ENCODE data around the gene WWC2.

WWC2 gene

DNA sequence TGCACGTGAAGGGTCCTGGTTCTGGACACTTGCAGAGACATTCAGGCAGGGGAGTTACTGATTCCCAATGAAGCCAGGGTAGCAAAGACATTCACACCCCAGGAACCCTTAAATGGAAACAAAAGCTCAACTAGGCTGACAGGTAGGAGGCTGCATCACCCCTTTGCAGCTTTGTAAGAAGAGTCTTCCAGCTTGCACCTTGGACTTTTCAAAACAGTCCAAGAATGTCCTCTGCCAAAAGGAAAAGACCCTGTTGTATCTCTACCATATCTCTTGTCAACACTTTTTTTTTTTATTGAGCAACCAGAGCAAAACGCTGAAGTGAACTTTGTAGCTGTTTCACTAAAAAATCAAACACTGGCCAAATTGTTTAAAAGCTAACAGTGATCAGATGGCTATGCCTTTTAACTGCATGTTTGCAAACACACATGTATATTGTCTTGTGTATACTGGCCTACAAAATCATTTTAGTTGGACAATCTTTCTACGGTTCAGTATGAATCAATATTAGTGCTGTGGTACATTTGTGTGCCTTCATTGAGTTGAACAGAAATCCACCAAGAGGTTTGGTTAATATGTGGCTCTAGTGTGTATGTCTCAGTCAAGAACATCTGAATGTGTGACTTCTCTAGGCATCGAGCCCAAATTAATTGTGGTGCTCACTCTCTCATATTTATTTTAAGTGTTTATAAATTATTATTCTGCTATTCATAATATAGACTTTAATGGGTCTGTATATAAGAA, 18.5 kb upstream of the WWC2 start:
- Histone ChIP-seq H3K36me3 (ENCODE audit: control insufficient read depth, insufficient read depth, low read length) (no peaks in the 10 kb centered on the region), H3K27me3 (ENCODE audit: control insufficient read depth, insufficient read depth, low read length) (no peaks in the 10 kb centered on the region), H3K4me1 (ENCODE audit: control insufficient read depth, insufficient read depth, low read length) (no peaks in the 10 kb centered on the region), H3K27ac (ENCODE audit: low read length) (no peak overlapping the region), H3K9me3 (ENCODE audit: control insufficient read depth, insufficient read depth, low read length) (no peaks in the 10 kb centered on the region), H3K4me3 (ENCODE audit: low read length) (no peak overlapping the region)
- no peak for DNase-seq (ENCODE audit: low read depth, low spot score)
- no CpG with 5 or more reads among the region's 4 CpGs for WGBS (ENCODE audit: insufficient coverage, insufficient read length)

DNA sequence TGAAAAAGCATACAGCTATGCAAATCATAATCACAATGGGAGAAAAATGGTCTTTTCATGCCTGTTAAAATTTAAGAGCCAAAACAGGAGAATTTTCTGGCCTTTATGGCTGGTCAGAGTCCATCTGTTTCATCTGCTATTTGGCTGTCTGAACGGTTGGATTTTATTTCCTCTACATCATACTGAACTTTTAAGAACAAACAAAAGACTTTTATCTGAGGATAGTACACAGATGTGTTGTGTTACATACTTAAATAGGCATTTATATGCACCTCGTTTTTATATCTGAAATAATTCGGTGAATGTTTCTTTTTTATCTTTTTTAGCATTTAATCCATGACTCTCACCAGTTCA, 18.0 kb upstream of the WWC2 start:
- no peak for DNase-seq (ENCODE audit: low read depth, low spot score)
- WGBS (ENCODE audit: insufficient coverage, insufficient read length): no CpG with 5 or more reads among the region's 3 CpGs
- H3K4me3 ChIP-seq (ENCODE audit: low read length): no peak overlapping the region
- no peaks in the 10 kb centered on the region for H3K36me3 ChIP-seq (ENCODE audit: control insufficient read depth, insufficient read depth, low read length)
- H3K27ac ChIP-seq (ENCODE audit: low read length): no peak overlapping the region
- H3K27me3 ChIP-seq (ENCODE audit: control insufficient read depth, insufficient read depth, low read length): no peaks in the 10 kb centered on the region
- H3K9me3 ChIP-seq (ENCODE audit: control insufficient read depth, insufficient read depth, low read length): no peaks in the 10 kb centered on the region
- H3K4me1 ChIP-seq (ENCODE audit: control insufficient read depth, insufficient read depth, low read length): no peaks in the 10 kb centered on the region

DNA sequence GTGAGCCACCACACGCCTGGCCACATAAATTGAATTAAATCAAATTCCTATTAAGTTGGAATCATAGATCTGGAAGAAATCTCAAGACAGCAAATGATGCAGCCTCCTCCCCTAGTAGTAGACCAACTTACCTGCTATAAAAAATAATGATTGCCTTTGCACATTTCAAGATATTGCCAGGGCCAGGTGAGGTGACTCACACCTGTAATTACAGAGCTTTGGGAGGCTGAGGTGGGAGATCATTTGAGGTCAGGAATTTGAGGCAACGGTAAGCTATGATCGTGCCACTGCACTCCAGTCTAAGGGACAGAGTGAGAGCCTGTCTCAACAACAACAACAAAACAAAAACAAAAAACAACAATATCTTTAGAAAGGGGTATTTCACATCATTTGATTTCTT, 17.0 kb upstream of the WWC2 start:
- no peaks in the 10 kb centered on the region for H3K27me3 ChIP-seq (ENCODE audit: control insufficient read depth, insufficient read depth, low read length)
- no CpG with 5 or more reads among the region's 3 CpGs for WGBS (ENCODE audit: insufficient coverage, insufficient read length)
- no peaks in the 10 kb centered on the region for H3K9me3 ChIP-seq (ENCODE audit: control insufficient read depth, insufficient read depth, low read length)
- no peaks in the 10 kb centered on the region for H3K36me3 ChIP-seq (ENCODE audit: control insufficient read depth, insufficient read depth, low read length)
- H3K4me3 ChIP-seq (ENCODE audit: low read length): no peak overlapping the region
- no peak for DNase-seq (ENCODE audit: low read depth, low spot score)
- no peak overlapping the region for H3K27ac ChIP-seq (ENCODE audit: low read length)
- no peaks in the 10 kb centered on the region for H3K4me1 ChIP-seq (ENCODE audit: control insufficient read depth, insufficient read depth, low read length)

DNA sequence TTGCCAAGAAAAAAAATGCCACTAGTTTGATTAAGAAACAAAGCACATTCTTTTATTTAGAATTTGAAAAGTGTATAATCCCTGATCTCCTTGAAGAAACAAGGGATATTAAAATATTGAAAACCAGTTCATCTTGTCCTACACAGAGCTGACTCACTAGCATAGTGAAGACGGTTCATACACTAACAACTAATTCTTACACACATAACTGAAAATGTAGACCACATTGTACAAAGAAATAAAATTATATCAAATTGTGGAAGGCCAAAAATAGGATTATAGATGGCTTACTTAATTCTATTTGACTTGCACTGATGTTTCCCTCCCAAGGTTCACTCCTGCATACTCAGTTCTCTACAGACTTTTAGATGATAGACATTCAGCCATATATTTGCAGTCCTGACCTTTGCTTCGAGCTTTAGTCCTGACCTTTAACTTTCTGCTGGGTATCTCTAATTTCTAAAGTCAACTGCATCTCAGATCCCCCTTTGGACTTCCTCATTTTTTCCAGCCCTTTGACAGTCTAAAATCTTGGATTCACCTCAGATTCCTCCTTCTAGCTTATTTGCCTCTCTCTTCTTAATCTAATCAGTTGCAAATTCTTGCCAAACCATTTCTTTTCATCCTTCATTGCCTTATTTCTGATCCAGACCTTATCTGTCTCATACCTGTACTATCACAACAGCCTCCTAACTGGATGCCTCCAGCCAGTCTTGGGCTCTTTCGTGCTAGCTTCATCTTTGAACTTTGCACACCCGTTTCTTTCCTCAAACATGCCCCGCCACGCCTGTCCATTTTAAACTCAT, 4.5 kb upstream of the WWC2 start:
- no peaks in the 10 kb centered on the region for H3K27me3 ChIP-seq (ENCODE audit: control insufficient read depth, insufficient read depth, low read length)
- H3K36me3 ChIP-seq (ENCODE audit: control insufficient read depth, insufficient read depth, low read length): no peaks in the 10 kb centered on the region
- no peak overlapping the region for H3K4me3 ChIP-seq (ENCODE audit: low read length)
- WGBS (ENCODE audit: insufficient coverage, insufficient read length): no CpG with 5 or more reads among the region's 6 CpGs
- H3K4me1 ChIP-seq (ENCODE audit: control insufficient read depth, insufficient read depth, low read length): no peaks in the 10 kb centered on the region; the same call in 1 of the 2 replicates
- DNase-seq (ENCODE audit: low read depth, low spot score): no peak
- H3K27ac ChIP-seq (ENCODE audit: low read length): no peak overlapping the region
- no peaks in the 10 kb centered on the region for H3K9me3 ChIP-seq (ENCODE audit: control insufficient read depth, insufficient read depth, low read length)

DNA sequence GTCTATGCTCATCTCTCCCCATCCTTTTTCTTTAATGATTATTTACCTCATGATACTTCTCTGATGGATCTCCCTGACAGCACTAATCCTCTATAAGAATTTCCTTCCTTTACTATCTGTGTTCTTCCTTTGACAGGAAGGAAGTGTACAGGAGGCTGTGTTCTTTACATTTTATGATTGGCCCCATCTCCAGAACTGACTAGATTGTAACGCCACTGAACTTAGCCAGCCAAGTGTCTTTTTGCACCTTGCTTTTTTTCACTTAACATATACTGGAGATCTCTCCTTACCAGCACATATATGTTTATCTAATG, 3.9 kb upstream of the WWC2 start:
- no peaks in the 10 kb centered on the region for H3K27me3 ChIP-seq (ENCODE audit: control insufficient read depth, insufficient read depth, low read length)
- no peaks in the 10 kb centered on the region for H3K36me3 ChIP-seq (ENCODE audit: control insufficient read depth, insufficient read depth, low read length)
- no peaks in the 10 kb centered on the region for H3K9me3 ChIP-seq (ENCODE audit: control insufficient read depth, insufficient read depth, low read length)
- H3K4me3 ChIP-seq (ENCODE audit: low read length): no peak overlapping the region
- no peak for DNase-seq (ENCODE audit: low read depth, low spot score)
- H3K27ac ChIP-seq (ENCODE audit: low read length): no peak overlapping the region
- no peaks in the 10 kb centered on the region; the same call in 1 of the 2 replicates for H3K4me1 ChIP-seq (ENCODE audit: control insufficient read depth, insufficient read depth, low read length)
- no CpG with 5 or more reads among the region's 1 CpG for WGBS (ENCODE audit: insufficient coverage, insufficient read length)

DNA sequence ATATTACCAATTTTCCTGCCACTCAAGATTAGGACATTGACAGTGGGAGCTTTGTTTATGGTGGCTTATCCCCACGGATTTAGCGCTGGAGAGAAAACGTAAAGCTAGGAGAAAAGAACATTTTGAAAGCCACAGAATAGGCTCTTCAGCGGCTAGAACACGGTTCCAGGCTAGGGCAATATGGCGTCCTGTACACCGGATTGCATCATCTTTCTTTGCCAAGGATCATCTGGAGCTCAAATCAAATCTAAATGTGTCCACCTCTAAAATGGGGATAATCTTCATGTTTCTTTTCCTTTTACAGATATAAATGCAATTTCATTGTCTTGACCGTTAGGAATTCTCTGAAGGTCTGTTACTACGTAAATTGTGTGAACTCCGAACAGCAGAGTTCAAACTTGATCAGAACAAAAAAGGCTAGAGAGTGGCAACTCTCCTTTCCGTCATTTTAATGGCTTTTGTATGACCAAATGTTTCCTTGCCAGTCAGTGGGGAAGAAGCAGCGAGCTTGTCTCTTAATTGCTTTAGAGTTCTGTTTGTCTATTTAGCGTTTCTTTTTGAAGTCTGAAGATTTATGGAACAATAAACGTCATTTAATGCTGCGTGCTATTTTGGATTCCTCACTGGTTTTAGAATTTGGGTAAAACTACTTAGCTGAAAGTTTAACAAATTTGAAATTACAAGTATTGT, 2.6 kb upstream of the WWC2 start:
- H3K4me3 ChIP-seq (ENCODE audit: low read length): no peak overlapping the region
- no peak for DNase-seq (ENCODE audit: low read depth, low spot score)
- H3K9me3 ChIP-seq (ENCODE audit: control insufficient read depth, insufficient read depth, low read length): no peaks in the 10 kb centered on the region
- WGBS (ENCODE audit: insufficient coverage, insufficient read length): no CpG with 5 or more reads among the region's 15 CpGs
- H3K36me3 ChIP-seq (ENCODE audit: control insufficient read depth, insufficient read depth, low read length): no peaks in the 10 kb centered on the region
- no peaks in the 10 kb centered on the region; the same call in 1 of the 2 replicates for H3K4me1 ChIP-seq (ENCODE audit: control insufficient read depth, insufficient read depth, low read length)
- H3K27ac ChIP-seq (ENCODE audit: low read length): no peak overlapping the region
- H3K27me3 ChIP-seq (ENCODE audit: control insufficient read depth, insufficient read depth, low read length): no peaks in the 10 kb centered on the region

DNA sequence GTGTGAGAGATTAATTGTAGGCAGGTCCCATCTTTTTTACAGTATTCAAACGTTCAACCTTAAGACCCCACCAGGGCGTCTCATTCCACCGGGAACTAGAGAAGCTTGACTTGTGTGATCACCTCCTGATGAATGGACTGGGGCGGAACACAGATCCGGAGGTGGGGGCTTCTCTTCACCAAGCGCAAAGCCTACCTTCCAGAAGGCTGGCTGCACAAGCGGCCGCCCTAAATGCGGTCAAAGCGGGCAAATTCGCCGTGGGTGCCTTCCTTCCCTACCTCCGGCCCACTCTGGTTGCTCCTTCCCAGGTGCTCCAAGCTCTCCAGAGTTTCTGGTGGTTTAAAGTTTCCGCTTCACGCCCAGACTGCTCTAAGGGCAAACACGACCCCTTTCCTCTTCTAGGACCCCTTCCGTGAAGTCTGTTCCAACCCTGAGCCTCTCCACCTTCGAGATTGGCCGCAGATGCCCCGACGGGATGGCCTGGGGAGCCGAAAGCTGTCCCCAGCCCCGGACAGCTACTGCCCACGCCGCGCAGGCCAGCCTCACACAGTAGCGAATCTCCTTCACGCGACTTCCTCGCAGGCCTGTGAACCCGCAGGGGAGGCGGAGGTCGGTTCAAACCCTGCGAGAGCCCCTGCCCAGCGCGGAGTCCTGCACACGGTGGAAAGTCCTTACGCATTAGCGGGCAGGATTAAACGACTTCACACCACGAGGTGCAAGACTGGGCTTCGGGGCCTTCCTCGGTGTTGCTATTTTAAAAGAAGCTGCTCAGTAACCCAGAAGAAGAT, 1.6 kb upstream of the WWC2 start:
- Histone ChIP-seq H3K9me3 (ENCODE audit: control insufficient read depth, insufficient read depth, low read length) (no peaks in the 10 kb centered on the region), H3K27ac (ENCODE audit: low read length) (no peak overlapping the region)

DNA sequence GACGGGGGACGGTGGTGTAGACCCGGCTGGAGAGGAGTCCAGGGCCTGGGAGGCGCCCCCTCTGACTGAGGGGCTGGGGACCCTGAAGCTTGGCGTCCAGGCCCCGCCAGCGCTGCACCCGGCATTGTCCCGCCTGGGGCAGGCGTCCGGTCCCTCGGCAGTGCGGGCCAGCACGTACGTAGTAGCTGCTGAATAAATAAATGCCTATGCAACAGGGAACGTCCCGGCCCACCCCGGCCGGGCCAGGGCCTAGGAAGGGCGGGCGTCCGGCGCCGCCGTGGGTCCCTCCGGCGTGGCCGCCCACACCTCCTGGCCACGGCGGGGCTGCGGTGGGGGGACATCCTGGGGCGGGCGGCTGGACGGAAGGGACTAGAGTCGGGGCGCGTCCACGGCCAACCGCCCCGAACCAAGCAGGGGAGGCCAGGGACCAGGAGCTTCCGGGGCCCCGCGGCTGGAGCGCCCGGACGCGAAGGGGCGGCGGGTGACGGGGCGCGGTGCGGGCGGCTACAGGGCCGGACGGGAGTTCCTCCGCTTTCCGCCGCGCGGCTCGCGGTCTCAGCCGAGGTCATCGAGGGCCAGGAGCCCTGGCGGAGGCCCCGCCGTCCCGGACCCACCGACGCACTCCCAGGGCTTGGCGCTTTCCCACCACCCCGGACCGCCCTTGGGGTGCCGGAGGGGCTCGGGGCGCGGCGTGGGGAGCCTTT, 886 bp upstream of the WWC2 start:
- Histone ChIP-seq H3K27me3 (ENCODE audit: control insufficient read depth, insufficient read depth, low read length) (no peaks in the 10 kb centered on the region), H3K36me3 (ENCODE audit: control insufficient read depth, insufficient read depth, low read length) (no peaks in the 10 kb centered on the region), H3K27ac (ENCODE audit: low read length) (no peak overlapping the region), H3K4me1 (ENCODE audit: control insufficient read depth, insufficient read depth, low read length) (no peaks in the 10 kb centered on the region; the same call in 1 of the 2 replicates), H3K4me3 (ENCODE audit: low read length) (peak overlapping the region; percentile 91), H3K9me3 (ENCODE audit: control insufficient read depth, insufficient read depth, low read length) (no peaks in the 10 kb centered on the region)
- WGBS (ENCODE audit: insufficient coverage, insufficient read length): no CpG with 5 or more reads among the region's 79 CpGs
- DNase-seq (ENCODE audit: low read depth, low spot score): no peak

More for the DNA sequence above, 1.6 kb upstream of the WWC2 start:
- H3K4me3 ChIP-seq (ENCODE audit: low read length): peak overlapping the region; percentile 91
- no peaks in the 10 kb centered on the region for H3K27me3 ChIP-seq (ENCODE audit: control insufficient read depth, insufficient read depth, low read length)
- H3K4me1 ChIP-seq (ENCODE audit: control insufficient read depth, insufficient read depth, low read length): no peaks in the 10 kb centered on the region; the same call in 1 of the 2 replicates
- no CpG with 5 or more reads among the region's 43 CpGs for WGBS (ENCODE audit: insufficient coverage, insufficient read length)
- DNase-seq (ENCODE audit: low read depth, low spot score): no peak
- H3K36me3 ChIP-seq (ENCODE audit: control insufficient read depth, insufficient read depth, low read length): no peaks in the 10 kb centered on the region

DNA sequence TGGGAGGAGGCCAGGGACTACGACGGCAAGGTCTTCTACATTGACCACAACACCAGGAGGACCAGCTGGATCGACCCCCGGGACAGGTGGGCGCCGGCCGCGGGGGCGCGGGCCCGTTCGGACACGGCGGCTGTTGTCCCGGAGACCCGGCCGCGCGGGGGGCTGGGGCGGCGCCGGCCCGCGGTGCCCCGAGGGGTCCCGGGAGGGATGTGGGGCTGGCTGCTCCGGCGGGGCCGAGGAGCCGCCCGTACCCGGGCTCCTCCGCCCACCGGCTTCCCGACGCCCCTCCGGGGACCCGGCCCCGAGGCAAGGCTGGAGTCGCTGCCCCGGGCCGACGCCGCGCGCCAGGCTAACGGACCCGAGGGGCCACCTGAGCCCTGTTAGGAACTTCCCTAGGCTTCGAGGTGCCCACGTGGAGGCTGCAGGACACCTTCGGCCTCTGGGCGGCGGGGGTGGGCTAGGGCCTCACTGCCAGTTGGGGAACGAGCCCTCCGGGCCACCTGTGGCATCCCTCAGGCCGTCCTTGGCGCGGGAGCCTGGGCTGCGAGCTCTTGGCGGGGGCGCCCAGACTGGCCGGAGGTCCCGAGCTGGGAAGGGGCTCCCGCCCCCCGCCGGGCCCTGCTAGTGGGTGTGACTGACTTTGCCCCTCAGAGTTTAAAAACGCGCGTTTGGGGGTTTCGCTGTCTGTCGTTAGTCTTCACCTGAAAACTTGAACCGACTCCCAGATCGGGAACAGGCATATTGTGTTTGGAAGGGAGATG, 660 bp downstream of the WWC2 start:
- Histone ChIP-seq H3K27ac (ENCODE audit: low read length) (no peak overlapping the region), H3K9me3 (ENCODE audit: control insufficient read depth, insufficient read depth, low read length) (no peaks in the 10 kb centered on the region), H3K4me3 (ENCODE audit: low read length) (peak overlapping the region; percentile 91), H3K36me3 (ENCODE audit: control insufficient read depth, insufficient read depth, low read length) (no peaks in the 10 kb centered on the region), H3K4me1 (ENCODE audit: control insufficient read depth, insufficient read depth, low read length) (no peaks in the 10 kb centered on the region; the same call in 1 of the 2 replicates), H3K27me3 (ENCODE audit: control insufficient read depth, insufficient read depth, low read length) (no peaks in the 10 kb centered on the region)
- no CpG with 5 or more reads among the region's 73 CpGs for WGBS (ENCODE audit: insufficient coverage, insufficient read length)
- no peak for DNase-seq (ENCODE audit: low read depth, low spot score)
